GM23338 (cell line): Measurements from ENCODE around the gene CD82. TPM values are rescaled to one million over a fixed set of nuclear protein-coding genes. Genes with fewer than 3 reads are reported as not detected.

Source experiments
- ATAC-seq: fragments of 200-7000 bp; cut with Tn5 transposase; 3 replicates; pipeline ENCODE4 v1.9.1; 2020
- DNase-seq: peaks from one replicate; pipeline ENCODE4 v3.0.0-alpha.2; 2015; ENCODE audit warnings: low spot score
- H2AFZ ChIP-seq: fragments of 200-600 bp; sonication (generic); 2 replicates; pipeline ENCODE4 v1.8.0; 2016; ENCODE audit warnings: antibody characterized with exemption, mild to moderate bottlenecking, moderate library complexity
- H3F3A ChIP-seq: fragments of 200-600 bp; sonication (generic); replicated peaks from 2 replicates; pipeline ENCODE4 v1.8.0; 2017; ENCODE audit warnings: antibody characterized with exemption, mixed run types, low read depth
- H3K27ac ChIP-seq: fragments of 200-600 bp; sonication (generic); 2 replicates; pipeline ENCODE4 v1.6.1; 2016; ENCODE audit warnings: low read depth
- H3K27me3 ChIP-seq: fragments of 200-600 bp; sonication (generic); 2 replicates; pipeline ENCODE4 v1.8.0; 2016; ENCODE audit warnings: mild to moderate bottlenecking, mixed run types, moderate library complexity; ENCODE audit not compliant: insufficient read depth
- H3K36me3 ChIP-seq: fragments of 200-600 bp; sonication (generic); 2 replicates; pipeline ENCODE4 v1.8.0; 2016; ENCODE audit warnings: mild to moderate bottlenecking; ENCODE audit not compliant: insufficient read depth
- H3K4me1 ChIP-seq: fragments of 200-600 bp; sonication (generic); 2 replicates; pipeline ENCODE4 v1.8.0; 2016; ENCODE audit warnings: mild to moderate bottlenecking, moderate library complexity; ENCODE audit not compliant: insufficient read depth
- H3K4me2 ChIP-seq: fragments of 200-600 bp; sonication (generic); 2 replicates; pipeline ENCODE4 v1.7.1; 2017; ENCODE audit warnings: mixed run types
- H3K4me3 ChIP-seq: fragments of 200-600 bp; sonication (generic); 2 replicates; pipeline ENCODE4 v1.6.1; 2016; ENCODE audit warnings: mixed run types
- H3K79me2 ChIP-seq: fragments of 200-600 bp; sonication (generic); replicated peaks from 2 replicates; pipeline ENCODE4 v1.8.0; 2017; ENCODE audit warnings: mild to moderate bottlenecking; ENCODE audit not compliant: insufficient read depth
- H3K9me2 ChIP-seq: fragments of 200-600 bp; sonication (generic); 2 replicates; pipeline ENCODE4 v1.8.0; 2017; ENCODE audit not compliant: insufficient read depth
- H4K20me1 ChIP-seq: fragments of 200-600 bp; sonication (generic); replicated peaks from 2 replicates; pipeline ENCODE4 v1.8.0; 2017; ENCODE audit warnings: mild to moderate bottlenecking; ENCODE audit not compliant: insufficient read depth
- H3K27ac Mint-ChIP-seq: 2 replicates; pipeline ENCODE4 v1.8.0; 2020; ENCODE audit warnings: inconsistent platforms, mild to moderate bottlenecking, moderate library complexity, mixed read lengths
- H3K27me3 Mint-ChIP-seq: 3 replicates; pipeline ENCODE4 v1.8.0; 2022; ENCODE audit warnings: low read depth, mild to moderate bottlenecking, moderate library complexity, mixed read lengths, inconsistent platforms; ENCODE audit not compliant: insufficient read depth, poor library complexity
- H3K36me3 Mint-ChIP-seq: 3 replicates; pipeline ENCODE4 v1.8.0; 2021; ENCODE audit warnings: low read depth, mild to moderate bottlenecking, inconsistent platforms, moderate library complexity, mixed read lengths
- H3K4me1 Mint-ChIP-seq: 3 replicates; pipeline ENCODE4 v1.8.0; 2020; ENCODE audit warnings: mild to moderate bottlenecking, inconsistent platforms, mixed read lengths
- H3K4me3 Mint-ChIP-seq: 3 replicates; pipeline ENCODE4 v1.8.0; 2021; ENCODE audit warnings: moderate library complexity, mild to moderate bottlenecking, inconsistent platforms, mixed read lengths
- H3K9me3 Mint-ChIP-seq: 3 replicates; pipeline ENCODE4 v1.8.0; 2020; ENCODE audit warnings: moderate library complexity, mild to moderate bottlenecking, inconsistent platforms, mixed read lengths
- CREB1 ChIP-seq: fragments of 250-450 bp; sonication (Bioruptor Pico); IDR thresholded peaks from 2 replicates; pipeline ENCODE4 v1.5.0; 2020; ENCODE audit warnings: low read depth, mild to moderate bottlenecking, moderate library complexity
- CTCF ChIP-seq, 2 experiments: fragments of 200-600 bp in 1 of 2; sonication (generic) in 1 of 2; conservative IDR thresholded peaks; 2 replicates each; pipeline versions ENCODE4 v1.5.1 to v1.6.1; 2016 to 2017; ENCODE audit warnings: antibody characterized with exemption in 2 of 2, low read depth in 2 of 2, mild to moderate bottlenecking in 2 of 2, moderate library complexity in 1 of 2
- EZH2 ChIP-seq: fragments of 200-600 bp; sonication (generic); IDR thresholded peaks from one replicate; pipeline ENCODE4 v1.8.0; 2017; ENCODE audit warnings: antibody characterized with exemption, mild to moderate bottlenecking, low read depth; ENCODE audit not compliant: unreplicated experiment
- EZH2phosphoT487 ChIP-seq: fragments of 200-600 bp; sonication (generic); IDR thresholded peaks from one replicate; pipeline ENCODE4 v1.8.1; 2018; ENCODE audit warnings: antibody characterized with exemption; ENCODE audit not compliant: unreplicated experiment
- POLR2AphosphoS5 ChIP-seq: IDR thresholded peaks from 2 replicates; pipeline ENCODE4 v1.6.1; 2016; ENCODE audit warnings: antibody characterized with exemption, low read depth
- REST ChIP-seq: IDR thresholded peaks from one replicate; pipeline ENCODE4 v1.6.1; 2018; ENCODE audit warnings: antibody characterized with exemption; ENCODE audit not compliant: unreplicated experiment
- STAT1 ChIP-seq: IDR thresholded peaks from one replicate; pipeline ENCODE4 v1.6.1; 2016; ENCODE audit warnings: antibody characterized with exemption; ENCODE audit not compliant: unreplicated experiment
- ZNF331 ChIP-seq: fragments of 250-450 bp; sonication (Bioruptor Pico); IDR thresholded peaks from 2 replicates; pipeline ENCODE4 v1.5.0; 2020; ENCODE audit warnings: low read depth, mild to moderate bottlenecking, moderate library complexity
- polyA plus RNA-seq: library from polyadenylated mRNA; unstranded; fragments of >200 nt; fragmentation: Nextera tagmentation; extraction: Ambion mirVana; gene quantifications from 2 replicates; pipeline ENCODE4 v1.2.1, GENCODE V29; 2016
- total RNA-seq: library from RNA; depleted of rRNA; stranded (reverse); fragments of >200 nt; shearing (Covaris generic); gene quantifications from 2 replicates; pipeline ENCODE4 v1.2.3, GENCODE V29; 2014
- TF ChIP-seq, protein P1 (sequence below): fragments of 250-450 bp; sonication (Bioruptor Pico); IDR thresholded peaks from 2 replicates; pipeline ENCODE4 v1.5.0; 2020; ENCODE audit warnings: mild to moderate bottlenecking, moderate library complexity

Gene CD82
- total and polyA plus RNA-seq, 2 experiments from 2014 or later = 4.4 to 4.9 TPM

GRCh38 chr11:44622721-44623258, 57.3 kb downstream of the CD82 start:
- Mint-ChIP-seq H3K27me3 (peaks cover 34% of the 10 kb centered on the region), H3K4me1 (peaks cover 19% of the 10 kb centered on the region), H3K9me3 (peaks cover 5% of the 10 kb centered on the region; the same call in 1 of the 3 replicates), H3K4me3 (no peak overlapping the region), H3K36me3 (no peaks in the 10 kb centered on the region), H3K27ac (no peak overlapping the region)
- ATAC-seq = no peak
- no peaks in the 10 kb centered on the region for H3K9me2 ChIP-seq
- peaks cover 11% of the 10 kb centered on the region; the same call in 1 of the 2 replicates for H3K27me3 ChIP-seq
- H3K4me1 ChIP-seq = peaks cover 8% of the 10 kb centered on the region; the same call in 1 of the 2 replicates
- no peak overlapping the region for H2AFZ ChIP-seq
- DNase-seq = no peak
- no peak overlapping the region for H3K4me3 ChIP-seq
- H4K20me1 ChIP-seq = no peaks in the 10 kb centered on the region
- no peaks in the 10 kb centered on the region for H3K79me2 ChIP-seq
- H3K36me3 ChIP-seq = no peaks in the 10 kb centered on the region
- no peak overlapping the region for H3K4me2 ChIP-seq
- TF ChIP-seq, protein P1, sequence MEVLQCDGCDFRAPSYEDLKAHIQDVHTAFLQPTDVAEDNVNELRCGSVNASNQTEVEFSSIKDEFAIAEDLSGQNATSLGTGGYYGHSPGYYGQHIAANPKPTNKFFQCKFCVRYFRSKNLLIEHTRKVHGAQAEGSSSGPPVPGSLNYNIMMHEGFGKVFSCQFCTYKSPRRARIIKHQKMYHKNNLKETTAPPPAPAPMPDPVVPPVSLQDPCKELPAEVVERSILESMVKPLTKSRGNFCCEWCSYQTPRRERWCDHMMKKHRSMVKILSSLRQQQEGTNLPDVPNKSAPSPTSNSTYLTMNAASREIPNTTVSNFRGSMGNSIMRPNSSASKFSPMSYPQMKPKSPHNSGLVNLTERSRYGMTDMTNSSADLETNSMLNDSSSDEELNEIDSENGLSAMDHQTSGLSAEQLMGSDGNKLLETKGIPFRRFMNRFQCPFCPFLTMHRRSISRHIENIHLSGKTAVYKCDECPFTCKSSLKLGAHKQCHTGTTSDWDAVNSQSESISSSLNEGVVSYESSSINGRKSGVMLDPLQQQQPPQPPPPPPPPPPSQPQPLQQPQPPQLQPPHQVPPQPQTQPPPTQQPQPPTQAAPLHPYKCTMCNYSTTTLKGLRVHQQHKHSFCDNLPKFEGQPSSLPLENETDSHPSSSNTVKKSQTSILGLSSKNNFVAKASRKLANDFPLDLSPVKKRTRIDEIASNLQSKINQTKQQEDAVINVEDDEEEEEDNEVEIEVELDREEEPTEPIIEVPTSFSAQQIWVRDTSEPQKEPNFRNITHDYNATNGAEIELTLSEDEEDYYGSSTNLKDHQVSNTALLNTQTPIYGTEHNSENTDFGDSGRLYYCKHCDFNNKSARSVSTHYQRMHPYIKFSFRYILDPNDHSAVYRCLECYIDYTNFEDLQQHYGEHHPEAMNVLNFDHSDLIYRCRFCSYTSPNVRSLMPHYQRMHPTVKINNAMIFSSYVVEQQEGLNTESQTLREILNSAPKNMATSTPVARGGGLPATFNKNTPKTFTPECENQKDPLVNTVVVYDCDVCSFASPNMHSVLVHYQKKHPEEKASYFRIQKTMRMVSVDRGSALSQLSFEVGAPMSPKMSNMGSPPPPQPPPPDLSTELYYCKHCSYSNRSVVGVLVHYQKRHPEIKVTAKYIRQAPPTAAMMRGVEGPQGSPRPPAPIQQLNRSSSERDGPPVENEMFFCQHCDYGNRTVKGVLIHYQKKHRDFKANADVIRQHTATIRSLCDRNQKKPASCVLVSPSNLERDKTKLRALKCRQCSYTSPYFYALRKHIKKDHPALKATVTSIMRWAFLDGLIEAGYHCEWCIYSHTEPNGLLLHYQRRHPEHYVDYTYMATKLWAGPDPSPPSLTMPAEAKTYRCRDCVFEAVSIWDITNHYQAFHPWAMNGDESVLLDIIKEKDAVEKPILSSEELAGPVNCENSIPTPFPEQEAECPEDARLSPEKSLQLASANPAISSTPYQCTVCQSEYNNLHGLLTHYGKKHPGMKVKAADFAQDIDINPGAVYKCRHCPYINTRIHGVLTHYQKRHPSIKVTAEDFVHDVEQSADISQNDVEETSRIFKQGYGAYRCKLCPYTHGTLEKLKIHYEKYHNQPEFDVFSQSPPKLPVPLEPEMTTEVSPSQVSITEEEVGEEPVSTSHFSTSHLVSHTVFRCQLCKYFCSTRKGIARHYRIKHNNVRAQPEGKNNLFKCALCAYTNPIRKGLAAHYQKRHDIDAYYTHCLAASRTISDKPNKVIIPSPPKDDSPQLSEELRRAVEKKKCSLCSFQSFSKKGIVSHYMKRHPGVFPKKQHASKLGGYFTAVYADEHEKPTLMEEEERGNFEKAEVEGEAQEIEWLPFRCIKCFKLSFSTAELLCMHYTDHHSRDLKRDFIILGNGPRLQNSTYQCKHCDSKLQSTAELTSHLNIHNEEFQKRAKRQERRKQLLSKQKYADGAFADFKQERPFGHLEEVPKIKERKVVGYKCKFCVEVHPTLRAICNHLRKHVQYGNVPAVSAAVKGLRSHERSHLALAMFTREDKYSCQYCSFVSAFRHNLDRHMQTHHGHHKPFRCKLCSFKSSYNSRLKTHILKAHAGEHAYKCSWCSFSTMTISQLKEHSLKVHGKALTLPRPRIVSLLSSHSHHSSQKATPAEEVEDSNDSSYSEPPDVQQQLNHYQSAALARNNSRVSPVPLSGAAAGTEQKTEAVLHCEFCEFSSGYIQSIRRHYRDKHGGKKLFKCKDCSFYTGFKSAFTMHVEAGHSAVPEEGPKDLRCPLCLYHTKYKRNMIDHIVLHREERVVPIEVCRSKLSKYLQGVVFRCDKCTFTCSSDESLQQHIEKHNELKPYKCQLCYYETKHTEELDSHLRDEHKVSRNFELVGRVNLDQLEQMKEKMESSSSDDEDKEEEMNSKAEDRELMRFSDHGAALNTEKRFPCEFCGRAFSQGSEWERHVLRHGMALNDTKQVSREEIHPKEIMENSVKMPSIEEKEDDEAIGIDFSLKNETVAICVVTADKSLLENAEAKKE (CRISPR knock-in tag) = no peak
- no peak for TF ChIP-seq REST
- no peak for TF ChIP-seq ZNF331 (CRISPR knock-in tag)
- TF ChIP-seq POLR2AphosphoS5 = no peak
- TF ChIP-seq STAT1 = no peak
- no peak for TF ChIP-seq CTCF (conservative IDR thresholded peaks at IDR 0.05; ENCODE audit: low read depth in 2 of 2)
- no peak for TF ChIP-seq EZH2phosphoT487
- TF ChIP-seq EZH2 = no peak
- no peak for TF ChIP-seq CREB1 (CRISPR knock-in tag)
- H3K27ac ChIP-seq = no peak overlapping the region
- no peaks in the 10 kb centered on the region; the same call in 1 of the 2 replicates for H3F3A ChIP-seq
